ENCODE data around the gene PTPRE. TPM values are rescaled to one million over a fixed set of nuclear protein-coding genes. Genes with fewer than 3 reads are reported as not detected.

The PTPRE gene
- total and polyA plus RNA-seq, 8 donors, result 6.8 to 88.7 (median 9.3) TPM

DNA sequence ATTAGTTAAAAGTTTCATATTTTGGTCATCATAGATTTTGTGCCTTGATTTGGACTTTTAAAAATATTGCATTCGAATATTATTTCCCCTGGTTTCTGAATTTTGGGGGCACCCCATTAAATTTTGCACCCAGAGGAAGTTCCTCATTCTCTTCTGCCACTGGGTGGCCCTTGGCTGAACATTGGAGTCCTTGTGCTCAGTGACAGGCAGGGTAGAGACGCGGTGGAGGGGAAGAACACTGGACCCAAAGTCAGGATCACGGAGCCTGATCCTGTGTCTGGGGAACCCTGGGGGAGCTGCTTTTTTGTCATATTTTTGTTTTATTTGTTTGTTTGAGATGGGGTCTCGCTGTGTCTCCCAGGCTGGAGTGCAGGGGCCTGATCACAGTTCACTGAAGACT is 144.6 kb downstream of the PTPRE start:
- Histone ChIP-seq H3K27me3 (no peaks in the 10 kb centered on the region), H3K4me3 (peak overlapping the region in 1 of 2 donors; percentile 51), H3K27ac (peak overlapping the region; percentile 44 to 86), H3K36me3 (peaks cover 0 to 68% of the 10 kb centered on the region in 2 donors), H3K9me3 (no peaks in the 10 kb centered on the region), H3K4me1 (peaks cover 17 to 74% of the 10 kb centered on the region in 2 donors)
- ATAC-seq, result no peak
- no peak for TF ChIP-seq CTCF (IDR thresholded peaks at IDR 0.05)
- intact Hi-C loops (cut with DNase I), result no loop called here
- DNase-seq, result peak in 1 of 4 donors; percentile 45

DNA sequence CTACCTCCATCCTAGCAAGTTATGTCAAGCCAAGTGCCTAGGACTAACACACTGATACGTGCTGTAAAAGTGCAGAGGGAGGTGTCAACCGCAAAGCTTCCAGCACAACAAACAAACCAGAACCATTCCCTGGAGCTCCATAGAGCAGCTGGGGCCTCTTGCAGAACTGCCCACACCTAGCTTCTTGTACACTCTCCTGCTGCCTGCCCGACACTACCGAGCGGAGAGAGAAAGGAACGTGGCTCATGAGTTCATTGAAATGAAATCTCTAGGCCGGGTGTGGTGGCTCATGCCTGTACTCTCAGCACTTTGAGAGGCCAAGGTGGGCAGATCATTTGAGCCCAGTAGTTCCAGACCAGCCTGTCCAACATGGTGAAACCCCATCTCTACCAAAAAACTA is 145.8 kb downstream of the PTPRE start:
- intact Hi-C loops (cut with DNase I), result no loop called here
- Histone ChIP-seq H3K27ac (peak overlapping the region in 1 of 2 donors; percentile 86), H3K9me3 (no peaks in the 10 kb centered on the region), H3K27me3 (no peaks in the 10 kb centered on the region), H3K4me3 (peak overlapping the region in 1 of 2 donors; percentile 51), H3K4me1 (peaks cover 9 to 72% of the 10 kb centered on the region in 2 donors), H3K36me3 (peaks cover 0 to 80% of the 10 kb centered on the region in 2 donors)
- peak in 1 of 4 donors; percentile 23 for DNase-seq
- TF ChIP-seq CTCF (IDR thresholded peaks at IDR 0.05), result no peak
- ATAC-seq, result no peak

DNA sequence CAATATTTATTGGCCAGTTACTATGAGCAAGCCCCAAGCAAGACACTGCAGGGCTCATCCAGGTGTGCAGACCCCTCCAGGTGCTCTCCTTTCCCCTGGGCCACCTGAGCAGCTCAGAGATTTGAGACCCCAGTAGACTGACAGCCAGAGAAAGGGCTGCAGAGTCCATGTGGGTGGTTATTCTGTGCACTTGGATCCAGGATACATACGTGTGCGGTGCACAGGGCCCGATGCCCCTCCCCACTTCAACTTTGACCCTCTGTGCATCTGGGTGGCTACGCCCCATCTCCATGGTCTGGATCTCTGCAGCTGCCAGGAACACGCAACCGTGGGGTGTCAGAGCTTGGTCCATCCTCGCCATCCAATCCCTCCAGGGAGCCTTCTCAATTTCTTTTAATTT is 146.5 kb downstream of the PTPRE start:
- Histone ChIP-seq H3K4me1 (peaks cover 2 to 78% of the 10 kb centered on the region in 2 donors), H3K36me3 (peaks cover 0 to 86% of the 10 kb centered on the region in 2 donors), H3K27me3 (no peaks in the 10 kb centered on the region), H3K4me3 (no peak overlapping the region), H3K27ac (peak overlapping the region in 1 of 2 donors; percentile 86), H3K9me3 (no peaks in the 10 kb centered on the region)
- no peak for TF ChIP-seq CTCF (IDR thresholded peaks at IDR 0.05)
- DNase-seq (peak in 1 of 4 donors; percentile 31), ATAC-seq (no peak)
- intact Hi-C loops (cut with DNase I), result no loop called here

- Histone ChIP-seq H3K4me3 (no peak overlapping the region), H3K4me1 (peaks cover 0 to 82% of the 10 kb centered on the region in 2 donors), H3K27me3 (no peaks in the 10 kb centered on the region), H3K36me3 (peaks cover 0 to 92% of the 10 kb centered on the region in 2 donors), H3K9me3 (no peaks in the 10 kb centered on the region), H3K27ac (peak overlapping the region in 1 of 2 donors; percentile 86)
- TF ChIP-seq CTCF (IDR thresholded peaks at IDR 0.05), result no peak
- intact Hi-C loops (cut with DNase I), result no loop called here
- DNase-seq (peak in 1 of 4 donors; percentile 59), ATAC-seq (peak; percentile 39)
Observed at GRCh38 chr10:128054163-128054970, 147.5 kb downstream of the PTPRE start.

GRCh38 chr10:128055061-128055868 is 148.4 kb downstream of the PTPRE start:
- H3K27ac ChIP-seq, result peak overlapping the region in 1 of 2 donors; percentile 86
- intact Hi-C loops (cut with DNase I), result no loop called here
- H3K9me3 ChIP-seq, result no peaks in the 10 kb centered on the region
- H3K36me3 ChIP-seq, result peaks cover 0 to 94% of the 10 kb centered on the region in 2 donors
- H3K4me3 ChIP-seq, result no peak overlapping the region
- TF ChIP-seq CTCF (IDR thresholded peaks at IDR 0.05), result no peak
- H3K4me1 ChIP-seq, result peaks cover 0 to 89% of the 10 kb centered on the region in 2 donors
- no peaks in the 10 kb centered on the region for H3K27me3 ChIP-seq
- DNase-seq, result peak in 1 of 4 donors; percentile 19
- ATAC-seq, result no peak
